Spleen (tissue), 7 donors: ENCODE results near the gene H1-8.

ENCODE experiments used
- CTCF ChIP-seq, 11 experiments: fragments of 200-600 bp in 7 of 11; fragments of 450-650 bp in 4 of 11; sonication (generic) in 4 of 11; IDR thresholded peaks in 8 of 11; conservative IDR thresholded peaks in 3 of 11; 1 replicate in 7 of 11; 2 replicates in 4 of 11; pipeline versions ENCODE4 v1.4.0 to v1.8.0; 2016 to 2021; ENCODE audit warnings: antibody characterized with exemption in 11 of 11, inconsistent platforms in 4 of 11, mild to moderate bottlenecking in 1 of 11
- POLR2A ChIP-seq, 3 donors: fragments of 450-650 bp; IDR thresholded peaks; one replicate each; pipeline ENCODE4 v1.5.1; 2017; ENCODE audit warnings: antibody characterized with exemption in 3 of 3, mild to moderate bottlenecking in 1 of 3
- donor health status: DM: no; HTN: no; CAD: no; lungs with moderate emphysema.
- donor health status: DM: no; HTN: no; CAD: no.
- donor health status: DM: no; HTN: no; CAD: no.

GRCh38 chr3:129573493-129573892 lies 30.5 kb downstream of the H1-8 start:
- TF ChIP-seq CTCF (IDR thresholded peaks at IDR 0.05 in 8 of 11, conservative IDR thresholded peaks at IDR 0.05 in 3 of 11) (no peak), POLR2A (IDR thresholded peaks at IDR 0.05) (no peak)
